ENCODE data around the gene ASPHD1.
"Not testable (repeated sequence)": the region's sequence is repeated elsewhere in the genome, so short reads cannot be mapped to it uniquely, and the experiment has no call there.

Gene ASPHD1

GRCh38 chr16:29877266-29877961, 22.9 kb upstream of the ASPHD1 start:
- peak; percentile 69 for DNase-seq (ENCODE audit: low spot score)

DNA sequence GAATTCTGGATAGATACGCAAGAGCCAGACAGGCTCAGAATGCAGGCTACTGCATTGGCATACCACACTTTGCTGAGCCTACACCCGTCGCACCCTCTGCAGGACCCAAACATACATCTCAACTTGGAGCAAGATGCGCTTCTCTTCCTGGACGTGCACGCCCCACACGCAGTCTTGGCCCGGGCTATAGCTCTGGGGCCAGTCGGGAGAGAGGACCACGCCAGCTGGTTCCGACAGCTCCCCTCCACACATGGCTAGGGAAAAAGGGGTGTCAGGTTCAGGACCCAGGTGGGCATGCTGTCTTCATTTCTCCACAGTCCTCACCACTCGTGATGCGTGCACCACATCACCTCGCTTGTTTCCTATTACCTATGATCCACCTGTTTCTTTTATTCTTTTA, 22.1 kb upstream of the ASPHD1 start:
- no peak for DNase-seq (ENCODE audit: low spot score)

DNA sequence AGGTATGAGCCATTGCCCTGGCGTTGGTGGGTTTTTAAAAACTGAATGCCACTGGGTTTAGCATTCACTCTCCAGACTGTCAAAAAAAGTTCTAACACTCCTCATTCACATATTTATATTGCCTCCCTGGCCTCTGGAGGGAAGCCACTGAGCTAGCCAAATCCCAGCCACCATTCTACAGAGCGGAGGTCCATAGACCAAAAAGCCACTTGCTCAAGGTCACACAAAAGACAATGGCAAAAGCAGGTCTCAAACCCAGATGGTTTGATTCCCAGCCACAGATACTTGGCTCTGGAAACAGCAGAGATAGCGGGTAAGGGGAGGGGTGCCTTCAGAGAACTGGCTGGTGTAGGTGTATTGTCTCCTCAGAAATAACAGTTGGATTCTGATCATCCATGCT, 19.2 kb upstream of the ASPHD1 start:
- no peak for DNase-seq (ENCODE audit: low spot score)

GRCh38 chr16:29883987-29884386, 16.3 kb upstream of the ASPHD1 start:
- DNase-seq (ENCODE audit: low spot score) = no peak

- not testable (repeated sequence) for DNase-seq (ENCODE audit: low spot score)
Measured at GRCh38 chr16:29889372-29889771, 10.9 kb upstream of the ASPHD1 start.

DNA sequence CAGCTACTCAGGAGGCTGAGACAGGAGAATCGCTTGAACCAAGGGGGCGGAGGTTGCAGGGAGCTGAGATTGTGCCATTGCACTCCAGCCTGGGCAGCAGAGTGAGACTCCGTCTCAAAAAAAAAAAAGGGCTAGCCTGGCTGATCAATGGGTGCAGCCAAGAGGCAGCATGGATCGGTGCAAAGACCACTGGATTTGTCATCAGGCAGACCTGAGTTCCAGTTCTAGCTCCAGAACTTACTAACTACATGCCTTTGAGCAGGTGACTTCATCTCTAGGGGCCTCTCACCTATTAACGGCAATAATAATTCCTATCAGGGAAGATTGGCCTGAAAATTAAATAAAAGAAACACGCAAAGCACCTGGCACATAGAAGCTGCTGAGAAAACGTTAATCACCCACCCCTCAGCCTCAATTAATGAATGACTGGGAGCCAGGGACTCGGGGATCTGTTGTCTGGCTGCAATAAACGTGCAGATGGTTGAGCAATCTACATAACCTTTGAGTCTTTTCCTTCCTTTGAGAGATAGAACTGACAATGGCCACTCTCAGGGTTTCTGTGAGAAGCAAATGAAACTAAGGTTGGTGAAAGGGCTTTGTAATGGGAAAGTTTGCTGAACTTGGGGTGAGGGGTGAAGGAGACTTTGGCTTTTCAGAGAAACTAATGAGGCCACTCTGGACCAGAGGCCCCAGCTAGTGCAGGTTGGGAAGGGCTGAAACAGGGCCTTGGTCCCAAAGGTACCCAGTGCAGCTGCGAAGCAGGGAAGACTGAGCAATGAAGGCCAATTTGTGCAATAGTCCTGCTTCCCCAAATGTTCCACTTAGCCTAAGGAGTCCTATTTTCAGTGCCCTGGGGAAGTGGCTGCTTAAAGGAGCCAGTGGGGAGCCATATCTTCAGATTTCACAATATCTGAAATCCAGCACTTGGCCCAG, 8.5 kb upstream of the ASPHD1 start:
- no peak for DNase-seq (ENCODE audit: low spot score)

GRCh38 chr16:29892458-29892813, 7.9 kb upstream of the ASPHD1 start:
- no peak for DNase-seq (ENCODE audit: low spot score)

GRCh38 chr16:29893553-29893952, 6.7 kb upstream of the ASPHD1 start:
- DNase-seq (ENCODE audit: low spot score) = no peak

GRCh38 chr16:29894352-29894751, 5.9 kb upstream of the ASPHD1 start:
- no peak for DNase-seq (ENCODE audit: low spot score)

DNA sequence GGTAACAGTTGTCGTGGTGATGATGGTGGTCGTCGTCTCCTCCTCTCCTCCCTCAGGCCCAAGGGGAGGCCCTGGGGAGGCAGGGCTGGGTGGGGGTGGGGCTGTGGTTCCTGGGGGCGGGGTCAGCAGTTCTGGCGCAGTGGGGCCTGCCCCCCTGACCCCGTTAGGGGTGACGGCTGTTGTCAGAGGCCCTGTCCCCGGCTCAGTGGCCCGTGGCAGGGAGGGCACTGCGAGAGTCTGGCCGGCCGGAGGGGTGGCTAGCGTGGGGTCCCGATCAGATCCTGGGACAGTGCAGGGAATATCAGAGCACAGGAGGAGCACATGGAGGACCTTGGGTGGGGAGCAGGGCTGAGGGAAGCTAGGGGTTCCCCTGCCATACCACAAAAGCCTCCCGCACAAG, 3.4 kb upstream of the ASPHD1 start:
- no peak for DNase-seq (ENCODE audit: low spot score)

GRCh38 chr16:29897333-29897732, 3.0 kb upstream of the ASPHD1 start:
- DNase-seq (ENCODE audit: low spot score) = no peak

DNA sequence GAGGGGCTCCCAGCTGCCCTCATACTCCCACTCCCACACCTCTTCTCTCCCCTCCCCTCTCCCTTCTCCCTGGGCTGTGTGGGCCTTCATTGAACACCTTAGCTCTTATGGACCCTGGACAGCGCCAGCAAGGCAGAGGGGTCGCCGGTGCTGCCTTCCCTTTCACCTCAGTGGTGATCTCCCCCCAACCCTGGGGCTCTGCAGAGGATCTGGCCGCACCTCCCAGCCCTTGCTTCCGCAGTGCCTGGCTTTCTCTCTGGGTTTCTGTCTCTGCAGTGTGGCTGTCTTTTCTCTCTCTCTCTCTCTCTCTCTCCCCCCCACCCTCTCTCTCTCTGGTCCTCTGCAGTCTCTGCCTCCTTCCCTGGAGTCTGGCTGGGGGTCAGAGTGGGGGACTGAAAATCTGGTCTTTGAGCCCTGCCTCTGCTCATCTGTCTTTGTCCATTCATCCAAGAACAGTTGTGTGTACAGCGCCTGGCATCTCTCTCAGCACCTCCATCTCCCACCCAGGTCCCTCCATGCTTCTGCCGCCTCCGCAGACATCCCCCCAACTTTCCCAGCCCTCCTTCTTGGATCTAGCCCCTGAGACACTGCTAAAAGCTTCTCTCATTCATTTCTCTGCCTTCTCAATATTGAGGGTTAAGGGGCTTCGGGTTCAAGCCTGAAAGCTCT, 2.0 kb upstream of the ASPHD1 start:
- DNase-seq (ENCODE audit: low spot score) = no peak

DNA sequence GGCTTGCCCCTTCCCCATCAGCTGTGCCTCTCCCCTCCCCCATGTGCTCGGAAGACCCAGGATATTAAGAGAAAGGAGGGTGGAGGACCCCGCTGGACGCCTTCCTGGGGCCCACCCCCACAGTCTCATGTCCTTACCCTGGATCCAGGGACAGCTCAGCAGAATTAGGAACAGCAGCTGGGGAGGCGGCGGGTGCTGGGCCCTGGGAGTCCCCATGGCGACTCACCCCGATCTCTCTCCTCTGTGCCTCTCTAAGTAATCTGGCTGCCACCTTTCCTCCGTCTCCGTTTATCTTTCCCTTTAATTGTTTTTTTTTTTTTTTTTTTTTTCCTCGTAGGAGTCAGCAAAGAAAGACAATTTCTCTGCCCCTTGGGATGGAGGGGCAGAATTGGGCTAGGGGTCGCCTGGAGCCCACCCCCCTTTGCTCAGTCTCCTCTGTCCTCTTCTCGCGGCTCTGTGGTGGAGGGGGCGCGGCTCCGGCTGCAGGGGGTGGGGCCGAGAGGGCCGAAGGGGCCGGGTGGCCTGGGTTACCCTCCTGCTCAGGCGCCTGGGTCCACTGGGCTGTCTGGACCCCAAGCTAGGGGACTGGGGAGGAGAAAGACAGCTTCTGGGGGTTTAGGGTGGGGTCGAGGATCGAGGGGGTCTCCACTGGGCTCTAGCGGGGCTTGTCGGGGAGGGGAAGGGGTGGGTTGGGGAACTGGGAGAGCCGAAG, 1.3 kb upstream of the ASPHD1 start:
- DNase-seq (ENCODE audit: low spot score) = no peak

DNA sequence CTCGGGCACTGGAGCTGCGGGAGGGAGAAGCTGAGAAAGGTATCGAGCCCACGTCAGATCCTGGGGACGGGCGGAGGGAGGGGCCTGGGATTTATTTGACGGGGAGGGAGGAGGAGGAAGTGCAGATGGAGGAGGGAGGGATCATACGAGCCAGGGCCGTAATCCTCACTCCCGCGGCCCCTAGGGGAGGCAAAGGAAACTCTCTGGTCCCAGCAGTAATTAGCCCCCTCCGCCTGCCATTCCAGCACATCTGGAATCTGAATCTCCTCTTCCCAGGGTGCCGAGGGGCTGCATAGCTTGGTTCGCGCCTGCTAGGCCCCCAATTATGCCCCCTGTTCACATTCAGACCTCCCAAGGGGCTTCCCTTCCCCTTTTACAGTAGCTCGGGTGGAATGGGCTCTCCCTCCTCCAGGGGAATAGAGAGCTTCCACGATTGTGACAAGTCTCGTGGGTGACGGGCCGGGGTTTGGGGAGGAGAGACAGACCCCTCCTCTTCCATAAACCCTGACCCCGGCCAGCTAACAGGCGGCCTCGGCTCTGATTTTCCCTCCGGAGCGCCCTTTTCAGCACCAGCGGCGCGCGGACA, 679 bp upstream of the ASPHD1 start, which contains the start of gene SEZ6L2:
SEZ6L2 (minus strand) TSS at position 35 of the 586 bp plus-strand sequence. CDS start 531 bp downstream, outside the sequence.
- DNase-seq (ENCODE audit: low spot score) = no peak

GRCh38 chr16:29900888-29901606, 759 bp downstream of the ASPHD1 start:
- DNase-seq (ENCODE audit: low spot score) = no peak

DNA sequence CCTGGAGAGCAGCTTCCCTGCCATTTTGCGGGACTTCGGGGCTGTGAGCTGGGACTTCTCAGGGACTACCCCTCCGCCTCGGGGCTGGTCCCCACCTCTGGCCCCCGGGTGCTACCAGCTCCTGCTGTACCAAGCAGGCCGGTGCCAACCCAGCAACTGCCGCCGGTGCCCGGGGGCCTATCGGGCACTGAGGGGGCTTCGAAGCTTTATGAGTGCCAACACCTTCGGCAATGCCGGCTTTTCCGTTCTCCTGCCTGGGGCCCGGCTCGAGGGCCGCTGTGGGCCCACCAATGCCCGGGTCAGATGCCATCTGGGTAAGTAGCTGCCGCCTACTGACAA, 1.3 kb downstream of the ASPHD1 start:
- no peak for DNase-seq (ENCODE audit: low spot score)

- DNase-seq (ENCODE audit: low spot score) = no peak
Measured at GRCh38 chr16:29903590-29903989, 3.3 kb downstream of the ASPHD1 start.

DNA sequence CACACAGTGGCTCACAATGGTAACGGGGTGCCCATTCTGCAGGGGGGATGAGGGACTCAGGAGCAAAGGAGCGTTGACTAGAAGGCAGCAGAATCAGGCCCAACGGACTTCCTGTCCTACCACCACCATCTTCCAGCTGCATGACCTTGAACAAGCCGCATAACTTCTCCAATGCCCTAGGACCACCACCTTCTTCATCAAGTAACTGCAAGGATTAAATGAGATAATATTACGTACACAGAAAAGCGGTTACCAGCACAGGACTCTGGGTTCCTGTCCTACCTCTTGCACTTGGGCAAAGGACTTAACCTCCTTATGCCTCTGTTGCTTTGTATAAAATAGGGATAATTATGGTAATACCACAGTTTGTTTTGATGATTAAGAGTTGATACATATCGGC, 4.7 kb downstream of the ASPHD1 start:
- DNase-seq (ENCODE audit: low spot score) = no peak

- no peak for DNase-seq (ENCODE audit: low spot score)
Measured at GRCh38 chr16:29905668-29906067, 5.4 kb downstream of the ASPHD1 start.

- DNase-seq (ENCODE audit: low spot score) = no peak
Measured at GRCh38 chr16:29906520-29907244, 6.4 kb downstream of the ASPHD1 start.

DNA sequence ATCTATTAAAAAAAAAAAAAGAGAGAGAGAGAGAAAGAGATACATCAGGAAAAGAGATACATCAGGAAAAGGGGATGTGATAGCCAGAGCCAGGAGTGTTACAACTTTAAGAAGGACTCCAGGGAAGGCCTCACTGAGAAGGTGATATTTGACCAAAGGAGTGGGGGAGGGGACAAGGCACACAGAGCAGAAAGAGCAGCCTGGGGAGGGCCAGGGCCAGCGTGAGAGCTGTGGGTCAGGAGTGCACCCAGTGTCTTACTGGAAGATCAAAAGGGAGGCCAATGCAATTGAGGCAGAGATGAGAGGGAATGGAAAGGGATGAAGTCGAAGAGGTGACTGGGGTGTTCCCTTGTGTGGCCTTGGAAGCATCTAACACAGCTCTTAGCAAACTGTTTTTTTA, 7.7 kb downstream of the ASPHD1 start:
- DNase-seq (ENCODE audit: low spot score) = no peak

Measured in hematopoietic multipotent progenitor cell treated with erythropoietin and hydrocortisone succinate and interleukin-3 and kit ligand, for 17 days (in vitro differentiated cells).